ENCODE data around the gene FFAR1.

GRCh38 chr19:35310811-35311465, 36.8 kb upstream of the FFAR1 start:
- TF ChIP-seq EZH2 (IDR thresholded peaks at IDR 0.05; ENCODE audit: insufficient read depth, poor library complexity, severe bottlenecking) (no peak), EZH2phosphoT487 (IDR thresholded peaks at IDR 0.05; ENCODE audit: insufficient read depth, low read depth) (no peak)

Data from GM23248 (cell line).